WTC11 (cell line): ENCODE results near the gene DYDC1. TPM values are rescaled to one million over a fixed set of nuclear protein-coding genes. Genes with fewer than 3 reads are reported as not detected.

ENCODE experiments used
- ATAC-seq: fragments of 200-7000 bp; cut with Tn5 transposase; 2 replicates; pipeline ENCODE4 v1.10.0; 2021; ENCODE audit warnings: mild to moderate bottlenecking, moderate library complexity
- CTCF ChIA-PET: fragments of 300-600 bp; sonication (Branson Sonifier 250); formaldehyde crosslinking; loops from one replicate; lab custom pipeline; 2021; ENCODE audit warnings: antibody characterized with exemption; lab: Charles Lee
- POLR2A ChIA-PET: fragments of 350-600 bp; sonication (Branson Sonifier 250); formaldehyde crosslinking; loops from one replicate; lab custom pipeline; 2021; ENCODE audit warnings: antibody characterized with exemption; lab: Charles Lee
- DNase-seq: peaks from one replicate; pipeline ENCODE4 v3.0.0; 2021; ENCODE audit warnings: low spot score
- H3K27ac Mint-ChIP-seq: 2 replicates; pipeline ENCODE4 v1.8.0; 2021; ENCODE audit warnings: mixed read lengths
- H3K27me3 Mint-ChIP-seq: 2 replicates; pipeline ENCODE4 v1.8.0; 2021; ENCODE audit warnings: low read depth, mild to moderate bottlenecking, moderate library complexity, mixed read lengths
- H3K36me3 Mint-ChIP-seq: 2 replicates; pipeline ENCODE4 v1.8.0; 2021; ENCODE audit warnings: mixed read lengths
- H3K4me1 Mint-ChIP-seq: 2 replicates; pipeline ENCODE4 v1.8.0; 2022; ENCODE audit warnings: mixed read lengths
- H3K4me3 Mint-ChIP-seq: 2 replicates; pipeline ENCODE4 v1.8.0; 2021; ENCODE audit warnings: mild to moderate bottlenecking, moderate library complexity, mixed read lengths
- H3K9me3 Mint-ChIP-seq: 2 replicates; pipeline ENCODE4 v1.8.0; 2021; ENCODE audit warnings: mixed read lengths
- ARID4B ChIP-seq: sonication (generic); formaldehyde crosslinking; IDR thresholded peaks from 2 replicates; pipeline ENCODE4 v1.8.0; 2023; ENCODE audit warnings: missing genetic modification reagents, mild to moderate bottlenecking, borderline replicate concordance
- ATF2 ChIP-seq: sonication (generic); formaldehyde crosslinking; IDR thresholded peaks from 2 replicates; pipeline ENCODE4 v1.8.1; 2022; ENCODE audit warnings: low read depth, missing genetic modification reagents, borderline replicate concordance
- CTCF ChIP-seq: fragments of 200-600 bp; IDR thresholded peaks from 2 replicates; pipeline ENCODE4 v1.8.0; 2022; ENCODE audit warnings: antibody characterized with exemption
- GABPB1 ChIP-seq: sonication (generic); formaldehyde crosslinking; IDR thresholded peaks from 2 replicates; pipeline ENCODE4 v1.8.1; 2023; ENCODE audit warnings: mild to moderate bottlenecking, missing genetic modification reagents
- HMGXB4 ChIP-seq: sonication (generic); formaldehyde crosslinking; IDR thresholded peaks from 2 replicates; pipeline ENCODE4 v1.8.1; 2023; ENCODE audit warnings: mild to moderate bottlenecking, moderate library complexity, missing genetic modification reagents
- JAZF1 ChIP-seq: fragments of 250-450 bp; sonication (Bioruptor Pico); IDR thresholded peaks from 2 replicates; pipeline ENCODE4 v1.9.0; 2021; ENCODE audit warnings: moderate library complexity, mild to moderate bottlenecking, inconsistent platforms
- MAX ChIP-seq: sonication (generic); formaldehyde crosslinking; IDR thresholded peaks from 2 replicates; pipeline ENCODE4 v1.8.0; 2022; ENCODE audit warnings: mild to moderate bottlenecking, missing genetic modification reagents
- MLX ChIP-seq: sonication (generic); formaldehyde crosslinking; IDR thresholded peaks from 2 replicates; pipeline ENCODE4 v1.8.1; 2023; ENCODE audit warnings: mild to moderate bottlenecking, missing genetic modification reagents, moderate library complexity
- NR3C1 ChIP-seq: sonication (generic); formaldehyde crosslinking; conservative IDR thresholded peaks from 2 replicates; pipeline ENCODE4 v1.8.1; 2023; ENCODE audit warnings: low read depth, mild to moderate bottlenecking, missing genetic modification reagents
- TCF7 ChIP-seq: sonication (generic); formaldehyde crosslinking; IDR thresholded peaks from 2 replicates; pipeline ENCODE4 v1.8.0; 2022; ENCODE audit warnings: mild to moderate bottlenecking, low read depth, missing genetic modification reagents, moderate library complexity
- TEAD1 ChIP-seq: sonication (generic); formaldehyde crosslinking; IDR thresholded peaks from 2 replicates; pipeline ENCODE4 v1.8.0; 2022; ENCODE audit warnings: mild to moderate bottlenecking, missing genetic modification reagents
- USF1 ChIP-seq: sonication (generic); formaldehyde crosslinking; IDR thresholded peaks from 2 replicates; pipeline ENCODE4 v1.8.0; 2022; ENCODE audit warnings: mild to moderate bottlenecking, missing genetic modification reagents
- ZBTB21 ChIP-seq: sonication (generic); formaldehyde crosslinking; IDR thresholded peaks from 2 replicates; pipeline ENCODE4 v1.8.1; 2023; ENCODE audit warnings: mild to moderate bottlenecking, missing genetic modification reagents, borderline replicate concordance
- ZNF121 ChIP-seq: sonication (generic); formaldehyde crosslinking; IDR thresholded peaks from 2 replicates; pipeline ENCODE4 v1.8.0; 2023; ENCODE audit warnings: missing genetic modification reagents
- ZNF423 ChIP-seq: fragments of 250-450 bp; sonication (Bioruptor Pico); IDR thresholded peaks from 2 replicates; pipeline ENCODE4 v2.1.2; 2022; ENCODE audit warnings: mild to moderate bottlenecking, moderate library complexity
- ZNF671 ChIP-seq: fragments of 250-450 bp; sonication (Bioruptor Pico); IDR thresholded peaks from 2 replicates; pipeline ENCODE4 v1.8.0; 2021; ENCODE audit warnings: mild to moderate bottlenecking
- total RNA-seq: library from RNA; stranded (reverse); gene quantifications from 3 replicates; pipeline ENCODE4 v1.2.3, GENCODE V29; 2021

Gene DYDC1
- total RNA-seq, 1 experiment from 2014 or later = 0.52 TPM

- TF ChIP-seq TEAD1 (CRISPR knock-in tag) = no peak
- TF ChIP-seq NR3C1 (CRISPR knock-in tag) = no peak
- TF ChIP-seq HMGXB4 (CRISPR knock-in tag) = no peak
- no peak for TF ChIP-seq CTCF
- no peak for TF ChIP-seq GABPB1 (CRISPR knock-in tag)
Measured at GRCh38 chr10:80290474-80291220, 65.9 kb downstream of the DYDC1 start (continued).

- Mint-ChIP-seq H3K27me3 (peaks cover 8% of the 10 kb centered on the region), H3K27ac (no peak within 1 kb of the TSS; the same call in 1 of the 2 replicates), H3K36me3 (no peaks in the 10 kb centered on the region), H3K9me3 (no peaks in the 10 kb centered on the region), H3K4me3 (peak within 1 kb of the TSS; percentile 65), H3K4me1 (peaks cover 9% of the 10 kb centered on the region)
- CTCF ChIA-PET = interaction anchor here (0.5 to 2.1 kb wide), 4 partner anchors 16 to 187 kb away, joined by 3 to 9 read pairs (median 4); no protein-coding TSS in a partner anchor
- DNase-seq (no peak), ATAC-seq (peak; percentile 88)
- POLR2A ChIA-PET = interaction anchor here (1.0 kb wide), 1 partner anchor 34 kb away, joined by 3 read pairs; no protein-coding TSS in a partner anchor
- TF ChIP-seq USF1 (CRISPR knock-in tag) = 0 out of 2 replicates have a peak, but pooled peaks have one; percentile 10
- TF ChIP-seq JAZF1 (CRISPR knock-in tag) = no peak
- peak; percentile 51; the same call in 1 of the 2 replicates for TF ChIP-seq MAX
- TF ChIP-seq, all 79 proteins: peak for 2
Measured at GRCh38 chr10:80289451-80290287, 66.9 kb downstream of the DYDC1 start, which contains the start of gene MAT1A. MAT1A (minus strand) TSS chr10:80289658; CDS start chr10:80289423, 235 bp downstream.

- DNase-seq = no peak
- ChIA-PET CTCF (interaction anchor here (0.5 to 2.1 kb wide), 3 partner anchors 15 to 74 kb away, joined by 3 to 9 read pairs (median 5); no protein-coding TSS in a partner anchor), POLR2A (no interaction called here)
- Mint-ChIP-seq H3K27ac (no peak overlapping the region), H3K9me3 (no peaks in the 10 kb centered on the region), H3K4me3 (no peak overlapping the region; the same call in 1 of the 2 replicates), H3K36me3 (no peaks in the 10 kb centered on the region), H3K27me3 (peaks cover 8% of the 10 kb centered on the region), H3K4me1 (peaks cover 9% of the 10 kb centered on the region)
- ATAC-seq = no peak
- no peak for TF ChIP-seq ZNF121 (CRISPR knock-in tag)
- no peak for TF ChIP-seq ZNF671
- TF ChIP-seq ARID4B (CRISPR knock-in tag) = no peak
- no peak for TF ChIP-seq ZNF423 (CRISPR knock-in tag)
- no peak for TF ChIP-seq ATF2 (CRISPR knock-in tag)
- TF ChIP-seq NR3C1 (CRISPR knock-in tag) = no peak
- TF ChIP-seq ZBTB21 (CRISPR knock-in tag) = no peak
- TF ChIP-seq TCF7 (CRISPR knock-in tag) = no peak
- TF ChIP-seq MLX = no peak
Measured at GRCh38 chr10:80288849-80289248, 67.7 kb downstream of the DYDC1 start.
